Endodermal cell (in vitro differentiated cells): ENCODE measurements around the gene MAST2. TPM values are rescaled to one million over a fixed set of nuclear protein-coding genes. Genes with fewer than 3 reads are reported as not detected.
A peak's percentile ranks its signal among the peaks of the same experiment; 100 is the strongest.

Experiments used
- DNase-seq: peaks from one replicate; pipeline ENCODE4 v3.0.0-alpha.2; 2017
- H3K27ac ChIP-seq: 2 replicates; pipeline ENCODE4 v1.5.1; 2013; ENCODE audit warnings: mild to moderate bottlenecking, low read depth, low read length, moderate library complexity
- H3K27me3 ChIP-seq: 2 replicates; pipeline ENCODE4 v1.6.1; 2013; ENCODE audit warnings: mild to moderate bottlenecking, low read length, moderate library complexity; ENCODE audit not compliant: insufficient read depth, control insufficient read depth, poor library complexity, severe bottlenecking
- H3K36me3 ChIP-seq: 2 replicates; pipeline ENCODE4 v1.7.0; 2013; ENCODE audit warnings: mild to moderate bottlenecking, low read length, moderate library complexity; ENCODE audit not compliant: control insufficient read depth, insufficient read depth
- H3K4me1 ChIP-seq: one replicate; pipeline ENCODE4 v1.7.0; 2013; ENCODE audit warnings: low read length; ENCODE audit not compliant: control insufficient read depth, insufficient read depth
- H3K4me3 ChIP-seq: 2 replicates; pipeline ENCODE4 v1.5.1; 2013; ENCODE audit warnings: mild to moderate bottlenecking, low read length, moderate library complexity
- H3K9ac ChIP-seq: 2 replicates; pipeline ENCODE4 v1.6.1; 2013; ENCODE audit warnings: mild to moderate bottlenecking, low read length, moderate library complexity; ENCODE audit not compliant: poor library complexity, severe bottlenecking; ENCODE audit errors: extremely low read depth
- H3K9me3 ChIP-seq: 2 replicates; pipeline ENCODE4 v1.6.1; 2013; ENCODE audit warnings: mild to moderate bottlenecking, low read length, moderate library complexity; ENCODE audit not compliant: control insufficient read depth
- H3K27ac Mint-ChIP-seq: 2 replicates; pipeline ENCODE4 v1.8.0; 2020; ENCODE audit warnings: mixed read lengths
- H3K27me3 Mint-ChIP-seq: 2 replicates; pipeline ENCODE4 v1.8.0; 2021; ENCODE audit warnings: mild to moderate bottlenecking, mixed read lengths; ENCODE audit not compliant: insufficient read depth
- H3K36me3 Mint-ChIP-seq: 2 replicates; pipeline ENCODE4 v1.8.0; 2020; ENCODE audit warnings: low read depth, mixed read lengths
- H3K4me1 Mint-ChIP-seq: 2 replicates; pipeline ENCODE4 v1.8.0; 2020; ENCODE audit warnings: mixed read lengths
- H3K4me3 Mint-ChIP-seq: 2 replicates; pipeline ENCODE4 v1.8.0; 2020; ENCODE audit warnings: mild to moderate bottlenecking, moderate library complexity, mixed read lengths
- H3K9me3 Mint-ChIP-seq: 2 replicates; pipeline ENCODE4 v1.8.0; 2020; ENCODE audit warnings: mild to moderate bottlenecking, mixed read lengths
- WGBS, 2 experiments: methylation state at CpG; one replicate each; pipeline versions ENCODE4 v1.1.5 to v1.1.7; 2013; ENCODE audit warnings: missing lambda C conversion rate in 2 of 2, mixed read lengths in 1 of 2; ENCODE audit not compliant: insufficient coverage in 1 of 2, insufficient read length in 1 of 2; 5-methylcytosine and 5-hydroxymethylcytosine counted together
- total RNA-seq, 2 donors: library from RNA; stranded (reverse); fragmentation: NEBNext Ultra II Directional in 1 of 2; extraction: Animal tissue kit (Norgen Biotek cat#: 25700) in 1 of 2; gene quantifications; 2 replicates in 1 of 2; 3 replicates in 1 of 2; pipeline ENCODE4 v1.2.1, GENCODE V29; 2021
- TF ChIP-seq, protein P1 (sequence below): fragments of 200-600 bp; sonication (generic); conservative IDR thresholded peaks from 2 replicates; pipeline ENCODE4 v1.5.0; 2021; ENCODE audit warnings: antibody characterized with exemption, mild to moderate bottlenecking

The MAST2 gene
- total RNA-seq, 2 donors from 2014 or later, result 46.3 to 60.7 TPM

DNA sequence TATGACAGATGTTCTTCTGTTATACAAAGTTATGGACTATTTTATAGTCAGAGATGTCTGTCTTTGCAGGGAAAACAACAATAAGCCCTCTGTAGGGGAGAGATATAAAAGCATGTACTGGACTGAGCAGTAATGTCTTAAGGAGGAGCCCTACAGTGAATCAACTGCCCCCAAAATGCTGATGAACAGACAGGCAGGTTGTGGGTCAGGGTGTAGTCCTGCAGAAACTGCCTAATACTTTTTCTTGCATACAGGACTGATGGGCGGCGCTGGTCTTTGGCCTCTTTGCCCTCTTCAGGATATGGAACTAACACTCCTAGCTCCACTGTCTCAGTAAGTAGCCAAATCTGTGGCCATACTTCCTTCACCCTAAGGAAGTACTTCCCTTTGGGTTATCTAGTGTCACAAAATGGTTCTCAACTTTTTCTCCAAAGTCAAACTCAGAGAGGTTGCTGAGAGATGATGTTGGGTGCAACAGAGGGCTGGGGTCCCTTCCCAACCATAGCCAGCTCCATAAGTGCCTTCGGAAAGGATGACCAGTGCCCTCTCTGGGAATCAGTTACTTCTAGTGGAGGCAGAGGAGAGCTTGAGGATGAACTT, 199.2 kb downstream of the MAST2 start:
- H3K27ac Mint-ChIP-seq, result no peak overlapping the region
- H3K36me3 Mint-ChIP-seq, result peaks cover 51% of the 10 kb centered on the region
- H3K4me3 Mint-ChIP-seq, result no peak overlapping the region
- Histone ChIP-seq H3K27ac (no peak overlapping the region), H3K9ac (no peak overlapping the region), H3K4me3 (no peak overlapping the region), H3K9me3 (no peaks in the 10 kb centered on the region), H3K27me3 (no peaks in the 10 kb centered on the region), H3K4me1 (peaks cover 6% of the 10 kb centered on the region), H3K36me3 (peaks cover 54% of the 10 kb centered on the region)
- H3K9me3 Mint-ChIP-seq, result no peaks in the 10 kb centered on the region
- no peaks in the 10 kb centered on the region for H3K27me3 Mint-ChIP-seq
- TF ChIP-seq, protein P1, sequence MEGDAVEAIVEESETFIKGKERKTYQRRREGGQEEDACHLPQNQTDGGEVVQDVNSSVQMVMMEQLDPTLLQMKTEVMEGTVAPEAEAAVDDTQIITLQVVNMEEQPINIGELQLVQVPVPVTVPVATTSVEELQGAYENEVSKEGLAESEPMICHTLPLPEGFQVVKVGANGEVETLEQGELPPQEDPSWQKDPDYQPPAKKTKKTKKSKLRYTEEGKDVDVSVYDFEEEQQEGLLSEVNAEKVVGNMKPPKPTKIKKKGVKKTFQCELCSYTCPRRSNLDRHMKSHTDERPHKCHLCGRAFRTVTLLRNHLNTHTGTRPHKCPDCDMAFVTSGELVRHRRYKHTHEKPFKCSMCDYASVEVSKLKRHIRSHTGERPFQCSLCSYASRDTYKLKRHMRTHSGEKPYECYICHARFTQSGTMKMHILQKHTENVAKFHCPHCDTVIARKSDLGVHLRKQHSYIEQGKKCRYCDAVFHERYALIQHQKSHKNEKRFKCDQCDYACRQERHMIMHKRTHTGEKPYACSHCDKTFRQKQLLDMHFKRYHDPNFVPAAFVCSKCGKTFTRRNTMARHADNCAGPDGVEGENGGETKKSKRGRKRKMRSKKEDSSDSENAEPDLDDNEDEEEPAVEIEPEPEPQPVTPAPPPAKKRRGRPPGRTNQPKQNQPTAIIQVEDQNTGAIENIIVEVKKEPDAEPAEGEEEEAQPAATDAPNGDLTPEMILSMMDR, result no peak
- 98 to 100% methylated on average over 3 of the region's 3 CpGs for WGBS, 2 experiments
- peak; percentile 28 for DNase-seq
- peaks cover 17% of the 10 kb centered on the region for H3K4me1 Mint-ChIP-seq

DNA sequence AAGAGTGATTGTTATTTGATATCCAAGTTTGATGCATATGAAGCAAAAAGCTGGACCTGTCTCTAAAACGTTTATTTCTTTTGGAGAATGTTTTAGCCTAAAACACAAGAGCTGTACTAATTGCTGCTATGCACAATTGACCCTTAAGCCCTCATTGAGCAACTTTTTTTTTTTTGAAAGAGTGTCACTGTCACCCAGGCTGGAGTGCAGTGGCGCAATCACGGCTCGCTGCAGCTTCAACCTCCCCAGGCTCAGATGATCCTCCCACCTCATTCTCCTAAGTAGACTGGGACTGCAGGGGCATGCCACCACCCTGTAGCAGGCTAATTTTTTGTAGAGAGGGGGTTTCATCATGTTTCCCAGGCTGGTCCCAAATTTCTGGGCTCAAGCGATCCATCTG, 199.9 kb downstream of the MAST2 start:
- WGBS, 2 experiments, result 86 to 94% methylated on average over 3 to 5 of the region's 5 CpGs
- H3K9me3 ChIP-seq, result no peaks in the 10 kb centered on the region
- Mint-ChIP-seq H3K4me1 (peaks cover 22% of the 10 kb centered on the region), H3K27me3 (no peaks in the 10 kb centered on the region), H3K27ac (no peak overlapping the region), H3K9me3 (no peaks in the 10 kb centered on the region), H3K36me3 (peaks cover 56% of the 10 kb centered on the region), H3K4me3 (no peak overlapping the region)
- H3K9ac ChIP-seq, result no peak overlapping the region
- peaks cover 6% of the 10 kb centered on the region for H3K4me1 ChIP-seq
- no peaks in the 10 kb centered on the region for H3K27me3 ChIP-seq
- no peak for DNase-seq
- no peak overlapping the region for H3K27ac ChIP-seq
- TF ChIP-seq, protein P1, result no peak
- H3K4me3 ChIP-seq, result no peak overlapping the region
- peaks cover 58% of the 10 kb centered on the region for H3K36me3 ChIP-seq

GRCh38 chr1:46004492-46004891, 201.1 kb downstream of the MAST2 start:
- TF ChIP-seq, protein P1, result no peak
- H3K9me3 Mint-ChIP-seq, result no peaks in the 10 kb centered on the region
- H3K27ac ChIP-seq, result no peak overlapping the region
- peaks cover 56% of the 10 kb centered on the region for H3K36me3 Mint-ChIP-seq
- H3K9ac ChIP-seq, result no peak overlapping the region
- no peak overlapping the region for H3K4me3 ChIP-seq
- no peak for DNase-seq
- peaks cover 56% of the 10 kb centered on the region for H3K36me3 ChIP-seq
- no peak overlapping the region for H3K4me3 Mint-ChIP-seq
- no peak overlapping the region for H3K27ac Mint-ChIP-seq
- no peaks in the 10 kb centered on the region for H3K9me3 ChIP-seq
- no peaks in the 10 kb centered on the region for H3K27me3 Mint-ChIP-seq
- no peaks in the 10 kb centered on the region for H3K27me3 ChIP-seq
- H3K4me1 Mint-ChIP-seq, result peaks cover 27% of the 10 kb centered on the region
- 93 to 100% methylated on average over 1 of the region's 1 CpG for WGBS, 2 experiments
- H3K4me1 ChIP-seq, result peaks cover 9% of the 10 kb centered on the region
